AG09319 (cell line): ENCODE results near the gene CASTOR1.
A peak's percentile ranks its signal among the peaks of the same experiment; 100 is the strongest.

Source experiments
- DNase-seq: peaks from one replicate; pipeline ENCODE4 v3.0.0-alpha.2; 2010; ENCODE audit warnings: low read depth; ENCODE audit errors: extremely low read depth
- TF ChIP-seq, protein P1 (sequence below): IDR thresholded peaks from 2 replicates; pipeline ENCODE4 v1.5.1; 2011; ENCODE audit warnings: low read depth, mild to moderate bottlenecking, inconsistent platforms, low read length, moderate library complexity

Gene CASTOR1

DNA sequence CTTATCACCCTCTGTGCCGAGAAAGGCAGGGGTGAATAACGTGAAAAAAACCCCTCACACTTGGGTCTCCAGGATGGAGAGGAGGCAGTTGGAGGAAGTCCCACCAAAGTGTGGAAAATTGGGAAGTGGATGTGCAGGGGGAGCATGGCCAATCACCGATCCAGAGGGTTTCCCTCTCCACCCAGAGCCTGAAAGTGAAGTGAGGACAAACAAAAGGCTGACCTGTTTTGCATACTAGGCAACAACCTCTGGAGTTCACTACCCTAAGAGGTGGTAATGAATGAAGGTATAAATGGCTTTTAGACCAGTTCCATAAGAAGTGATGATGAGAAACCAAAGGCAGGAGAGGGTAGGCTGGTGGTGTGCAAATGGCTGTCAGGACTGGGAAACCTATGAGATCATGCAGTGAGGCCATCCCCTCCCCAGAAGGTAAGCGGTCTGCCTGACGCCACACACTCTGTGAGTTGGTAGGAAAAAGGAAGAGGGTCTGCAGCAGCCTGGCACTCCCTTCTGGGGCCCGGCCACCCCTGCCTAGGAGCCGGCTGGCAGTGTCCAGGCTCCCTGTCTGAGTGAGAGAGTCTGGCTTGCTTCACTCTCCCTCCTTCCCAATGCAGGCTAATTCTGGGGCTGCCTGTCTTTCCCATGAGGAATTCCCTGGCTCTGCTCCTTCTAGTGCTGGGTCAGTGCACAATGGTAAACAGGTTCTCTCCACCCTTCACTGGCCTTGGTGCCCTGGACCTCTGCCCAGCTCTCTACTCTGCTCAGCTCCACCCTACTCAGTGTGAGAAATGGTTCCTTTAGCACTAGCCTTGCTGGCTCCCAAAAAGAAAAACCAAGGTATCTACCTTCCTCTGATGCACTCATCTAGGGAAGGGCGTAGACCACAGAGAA is 21.8 kb upstream of the CASTOR1 start:
- peak; percentile 88 for DNase-seq
- TF ChIP-seq, protein P1, sequence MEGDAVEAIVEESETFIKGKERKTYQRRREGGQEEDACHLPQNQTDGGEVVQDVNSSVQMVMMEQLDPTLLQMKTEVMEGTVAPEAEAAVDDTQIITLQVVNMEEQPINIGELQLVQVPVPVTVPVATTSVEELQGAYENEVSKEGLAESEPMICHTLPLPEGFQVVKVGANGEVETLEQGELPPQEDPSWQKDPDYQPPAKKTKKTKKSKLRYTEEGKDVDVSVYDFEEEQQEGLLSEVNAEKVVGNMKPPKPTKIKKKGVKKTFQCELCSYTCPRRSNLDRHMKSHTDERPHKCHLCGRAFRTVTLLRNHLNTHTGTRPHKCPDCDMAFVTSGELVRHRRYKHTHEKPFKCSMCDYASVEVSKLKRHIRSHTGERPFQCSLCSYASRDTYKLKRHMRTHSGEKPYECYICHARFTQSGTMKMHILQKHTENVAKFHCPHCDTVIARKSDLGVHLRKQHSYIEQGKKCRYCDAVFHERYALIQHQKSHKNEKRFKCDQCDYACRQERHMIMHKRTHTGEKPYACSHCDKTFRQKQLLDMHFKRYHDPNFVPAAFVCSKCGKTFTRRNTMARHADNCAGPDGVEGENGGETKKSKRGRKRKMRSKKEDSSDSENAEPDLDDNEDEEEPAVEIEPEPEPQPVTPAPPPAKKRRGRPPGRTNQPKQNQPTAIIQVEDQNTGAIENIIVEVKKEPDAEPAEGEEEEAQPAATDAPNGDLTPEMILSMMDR, result no peak

DNA sequence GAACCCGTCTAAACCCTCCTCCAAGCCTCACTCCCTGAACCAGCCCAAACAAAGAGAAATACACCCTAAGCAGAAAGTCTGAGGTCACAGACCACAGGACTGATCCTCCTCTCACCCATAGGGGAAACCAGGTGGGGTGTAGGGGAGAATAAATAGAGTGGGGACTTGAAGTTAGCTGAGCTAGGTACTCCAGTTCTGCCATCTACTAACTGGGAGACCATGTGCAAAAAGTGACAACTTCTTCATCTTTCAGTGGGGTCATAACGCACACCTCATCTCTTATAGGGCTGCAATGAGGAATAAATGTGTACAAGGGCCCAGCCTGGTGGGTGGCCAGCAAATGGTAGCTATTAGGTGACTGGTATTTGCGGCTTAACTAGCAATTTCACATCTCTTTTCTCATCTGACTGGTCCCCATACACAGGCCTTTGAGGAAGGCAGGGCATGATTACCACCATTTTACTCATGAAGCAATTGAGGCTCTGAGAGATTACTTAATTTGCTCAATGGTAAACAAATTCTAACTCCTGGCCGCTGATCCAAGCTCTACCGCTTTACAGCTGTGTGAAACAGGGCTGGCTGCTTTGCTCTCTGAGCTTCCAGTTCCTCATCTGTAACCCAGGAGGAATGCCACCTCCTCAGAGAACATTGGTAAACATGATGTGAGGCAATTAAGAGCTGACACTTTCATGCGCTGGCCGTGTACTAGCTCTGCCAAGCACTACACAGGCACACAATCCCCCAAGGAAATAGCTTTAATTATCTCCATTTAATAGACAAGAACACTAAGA is 20.8 kb upstream of the CASTOR1 start:
- TF ChIP-seq, protein P1, result no peak
- DNase-seq, result peak; percentile 56

DNA sequence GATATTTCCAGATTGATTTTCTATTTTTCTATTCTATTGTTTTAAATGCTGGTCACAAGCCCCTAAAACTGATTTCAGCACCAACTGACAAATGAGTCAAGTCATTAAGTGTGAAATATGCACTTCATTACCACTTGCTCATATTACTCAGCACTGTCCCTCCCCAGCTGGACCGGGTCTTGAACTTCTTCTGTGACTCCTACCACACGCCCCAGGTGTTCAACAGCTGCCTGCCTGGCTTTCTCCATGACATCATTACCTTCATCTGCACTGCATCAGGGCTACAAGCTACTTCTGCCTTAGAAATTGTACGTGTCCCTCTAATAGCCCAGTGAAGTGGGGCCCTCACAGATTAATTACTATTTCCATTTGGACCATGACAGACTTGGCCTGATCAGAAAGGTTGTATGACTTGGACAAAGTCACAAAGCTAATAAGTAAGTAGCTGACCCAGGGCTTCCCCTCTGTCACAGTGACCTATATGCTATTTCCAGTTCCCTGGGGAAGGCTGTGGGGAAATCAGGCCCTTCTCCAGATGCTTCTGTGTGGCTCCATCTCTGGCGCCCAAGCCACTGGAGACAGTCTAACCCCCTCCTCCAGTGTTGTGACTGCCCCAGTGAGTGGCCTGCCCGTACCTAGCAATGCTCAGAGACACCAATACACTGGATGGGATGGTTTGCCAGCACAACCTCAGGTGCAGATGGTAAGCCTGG is 19.4 kb upstream of the CASTOR1 start:
- TF ChIP-seq, protein P1, result no peak
- no peak for DNase-seq

DNA sequence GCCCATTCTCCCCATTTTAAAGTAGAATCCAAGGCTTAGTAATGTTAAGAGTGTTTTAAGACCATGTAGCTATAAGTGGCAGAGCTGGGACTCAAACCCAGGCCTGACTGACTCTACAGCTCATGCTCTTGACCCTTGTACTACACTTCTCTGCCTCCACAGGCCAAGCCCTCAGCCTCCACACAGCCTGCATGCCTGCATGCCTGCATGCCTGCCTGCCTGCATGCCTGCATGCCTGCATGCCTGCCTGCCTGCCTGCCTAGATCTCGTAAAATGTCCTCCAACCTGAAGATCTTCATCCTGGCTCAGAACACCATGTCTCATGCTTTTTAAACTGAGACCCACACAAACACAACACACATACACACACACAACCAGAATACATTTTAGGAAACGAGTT is 18.8 kb upstream of the CASTOR1 start:
- TF ChIP-seq, protein P1, result no peak
- no peak for DNase-seq

DNA sequence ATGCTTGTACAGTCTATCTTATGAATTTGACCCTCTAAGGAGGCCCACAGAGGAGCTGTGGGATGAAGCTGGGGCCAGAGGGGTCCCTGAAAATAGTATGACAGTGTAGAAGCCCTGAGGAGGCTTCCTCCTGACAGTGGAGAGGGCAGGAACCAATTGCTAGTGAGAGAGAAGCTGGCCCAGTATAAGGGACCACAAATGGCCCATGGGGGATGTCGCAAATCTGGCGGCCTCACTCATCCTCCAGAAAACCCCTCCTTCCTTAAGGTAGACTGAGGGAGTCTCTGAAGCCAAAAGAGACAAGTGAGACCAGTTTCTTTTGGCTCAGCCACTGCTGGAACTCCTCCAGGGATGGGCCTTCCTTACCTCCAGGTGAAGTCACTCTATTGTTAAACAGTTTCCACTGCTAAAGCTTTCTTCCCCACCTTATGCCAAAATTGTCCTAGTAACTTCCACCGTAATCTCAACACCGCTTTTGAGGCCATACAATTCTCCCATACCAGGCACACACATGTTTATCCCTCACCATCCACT is 17.8 kb upstream of the CASTOR1 start:
- no peak for DNase-seq
- TF ChIP-seq, protein P1, result no peak

DNA sequence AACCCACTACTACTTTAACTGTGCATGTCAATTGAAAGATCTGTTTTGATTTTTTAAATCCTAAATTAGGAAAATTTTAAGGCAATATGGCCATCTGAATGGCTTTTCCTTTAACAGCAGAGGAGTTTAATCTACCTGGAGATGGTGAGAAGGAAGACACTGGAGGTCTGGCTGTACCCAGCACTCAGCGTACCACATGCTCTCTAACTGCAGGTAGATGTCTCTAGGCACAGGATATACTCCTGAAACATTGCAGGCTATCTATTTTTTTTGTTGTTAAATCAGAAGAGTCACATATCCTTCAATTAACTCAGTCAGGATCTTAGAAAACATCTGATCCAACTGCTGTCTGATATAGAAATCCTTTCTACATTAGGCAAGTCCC is 17.3 kb upstream of the CASTOR1 start:
- no peak for DNase-seq
- TF ChIP-seq, protein P1, result no peak
